HepG2 (cell line): Measurements from ENCODE around the gene TBATA. TPM values are rescaled to one million over a fixed set of nuclear protein-coding genes. Genes with fewer than 3 reads are reported as not detected.

Source experiments
- ATAC-seq: fragments of 200-7000 bp; cut with Tn5 transposase; 3 replicates; pipeline ENCODE4 v1.9.1; 2020; ENCODE audit warnings: mild to moderate bottlenecking, moderate library complexity
- BruUV-seq: library from RNA; stranded (reverse); fragments of 400-500 nt; replicated peaks from 2 replicates; lab custom pipeline; 2021; lab: Mats Ljungman, UMichigan
- CTCF ChIA-PET: fragments of 300-600 bp; formaldehyde crosslinking; extraction: SDS; loops from one replicate; lab custom pipeline; 2021; ENCODE audit warnings: low total read pairs, inconsistent platforms, low intra/inter-chr PET ratio; lab: Yijun Ruan, JAX
- POLR2A ChIA-PET: fragments of 350-600 bp; sonication (Branson Sonifier 250); formaldehyde crosslinking; loops from one replicate; lab custom pipeline; 2020; ENCODE audit warnings: antibody characterized with exemption, inconsistent platforms; lab: Yijun Ruan, JAX
- DNase-seq: peaks from one replicate; pipeline ENCODE4 v3.0.0-alpha.2; 2015; ENCODE audit warnings: low spot score
- FAIRE-seq: peaks from 3 replicates; lab custom pipeline; 2011; peaks lifted over from hg19 to GRCh38; lab: Jason Lieb, UNC
- H2AFZ ChIP-seq: one replicate; pipeline ENCODE4 v1.6.1; 2011; ENCODE audit warnings: low read length, inconsistent platforms
- H3K27ac ChIP-seq: fragments of 300-600 bp; 3 replicates; pipeline ENCODE4 v1.8.0; 2011; ENCODE audit warnings: mixed run types, mild to moderate bottlenecking, mixed read lengths, low read length, inconsistent platforms; ENCODE audit not compliant: insufficient read depth; ENCODE audit errors: extremely low read length
- H3K27me3 ChIP-seq, 2 experiments: fragments of 200-600 bp in 1 of 2; 2 replicates in 1 of 2; 3 replicates in 1 of 2; pipeline versions ENCODE4 v1.6.0 to v1.8.0; 2011; ENCODE audit warnings: low read length in 2 of 2, mild to moderate bottlenecking in 2 of 2, moderate library complexity in 2 of 2, inconsistent platforms in 1 of 2; ENCODE audit not compliant: insufficient read depth in 2 of 2, control insufficient read depth in 1 of 2
- H3K36me3 ChIP-seq, 2 experiments: fragments of 200-600 bp in 1 of 2; replicated peaks in 1 of 2; 2 replicates in 1 of 2; 3 replicates in 1 of 2; pipeline versions ENCODE4 v1.5.1 to v1.8.0; 2011; ENCODE audit warnings: low read length in 2 of 2, inconsistent platforms in 1 of 2; ENCODE audit not compliant: insufficient read depth in 2 of 2, control insufficient read depth in 1 of 2
- H3K4me1 ChIP-seq: 2 replicates; pipeline ENCODE4 v1.5.1; 2012; ENCODE audit warnings: low read length, inconsistent platforms; ENCODE audit not compliant: insufficient read depth
- H3K4me2 ChIP-seq: 2 replicates; pipeline ENCODE4 v1.6.0; 2011; ENCODE audit warnings: low read depth, low read length, inconsistent platforms
- H3K4me3 ChIP-seq, 3 experiments: fragments of 200-600 bp in 1 of 3; sonication (generic), shearing (Covaris generic) in 1 of 3; replicated peaks in 1 of 3; 2 replicates each; pipeline ENCODE4 v1.5.1; 2011 to 2016; ENCODE audit warnings: low read length in 3 of 3, inconsistent platforms in 2 of 3, low read depth in 2 of 3, mild to moderate bottlenecking in 2 of 3, control low read depth in 1 of 3, mixed read lengths in 1 of 3; ENCODE audit not compliant: insufficient read depth in 1 of 3
- H3K79me2 ChIP-seq: one replicate; pipeline ENCODE4 v1.6.1; 2011; ENCODE audit warnings: low read length, inconsistent platforms; ENCODE audit not compliant: insufficient read depth
- H3K9ac ChIP-seq: 2 replicates; pipeline ENCODE4 v1.6.0; 2011; ENCODE audit warnings: mild to moderate bottlenecking, low read depth, low read length, inconsistent platforms; ENCODE audit not compliant: insufficient read depth
- H3K9me3 ChIP-seq: 2 replicates; pipeline ENCODE4 v1.5.1; 2012; ENCODE audit warnings: mild to moderate bottlenecking, low read length
- H4K20me1 ChIP-seq: 2 replicates; pipeline ENCODE4 v1.6.0; 2011; ENCODE audit warnings: inconsistent platforms, mild to moderate bottlenecking, low read length, moderate library complexity; ENCODE audit not compliant: insufficient read depth
- AGO1 ChIP-seq: fragments of 200-400 bp; formaldehyde crosslinking; IDR thresholded peaks from 2 replicates; pipeline ENCODE4 v1.6.1; 2017; ENCODE audit warnings: mild to moderate bottlenecking, low read depth, low read length, moderate library complexity; ENCODE audit not compliant: poor library complexity, severe bottlenecking
- ARID2 ChIP-seq: sonication (generic); formaldehyde crosslinking; IDR thresholded peaks from 2 replicates; pipeline ENCODE4 v1.8.1; 2022; ENCODE audit warnings: mild to moderate bottlenecking, missing genetic modification reagents, borderline replicate concordance
- DR1 ChIP-seq: sonication (generic); formaldehyde crosslinking; IDR thresholded peaks from 2 replicates; pipeline ENCODE4 v1.8.0; 2021; ENCODE audit warnings: mild to moderate bottlenecking, missing genetic modification reagents, inconsistent platforms
- HNRNPK ChIP-seq: fragments of 200-400 bp; formaldehyde crosslinking; IDR thresholded peaks from 2 replicates; pipeline ENCODE4 v1.6.1; 2018; ENCODE audit warnings: low read length, low read depth, moderate library complexity, mild to moderate bottlenecking; ENCODE audit not compliant: poor library complexity, severe bottlenecking
- HOXA3 ChIP-seq: sonication (generic); formaldehyde crosslinking; IDR thresholded peaks from 2 replicates; pipeline ENCODE4 v1.5.0; 2020; ENCODE audit warnings: missing genetic modification reagents
- KMT2B ChIP-seq: IDR thresholded peaks from 2 replicates; pipeline ENCODE4 v1.6.1; 2016; ENCODE audit warnings: missing genetic modification reagents, missing compliant biosample characterization
- MBD4 ChIP-seq: IDR thresholded peaks from 2 replicates; pipeline ENCODE4 v1.6.1; 2012; ENCODE audit warnings: low read length, inconsistent platforms, borderline replicate concordance
- NFRKB ChIP-seq: fragments of 450-650 bp; IDR thresholded peaks from 2 replicates; pipeline ENCODE4 v1.6.1; 2017
- RBM22 ChIP-seq: fragments of 200-400 bp; formaldehyde crosslinking; optimal IDR thresholded peaks from 2 replicates; pipeline ENCODE3; 2017; ENCODE audit warnings: mild to moderate bottlenecking, low read length, moderate library complexity
- UBTF ChIP-seq: sonication (generic); formaldehyde crosslinking; IDR thresholded peaks from 2 replicates; pipeline ENCODE4 v1.4.0; 2020; ENCODE audit warnings: mild to moderate bottlenecking, missing genetic modification reagents
- ZNF18 ChIP-seq: sonication (generic); formaldehyde crosslinking; IDR thresholded peaks from 2 replicates; pipeline ENCODE4 v1.8.0; 2022; ENCODE audit warnings: mild to moderate bottlenecking, missing genetic modification reagents; ENCODE audit not compliant: insufficient replicate concordance
- ZNF180 ChIP-seq: sonication (generic); formaldehyde crosslinking; IDR thresholded peaks from 2 replicates; pipeline ENCODE4 v1.4.0; 2020; ENCODE audit warnings: low read depth, missing genetic modification reagents, borderline replicate concordance
- ZNF333 ChIP-seq: sonication (generic); formaldehyde crosslinking; IDR thresholded peaks from 2 replicates; pipeline ENCODE4 v1.4.0; 2020; ENCODE audit warnings: mild to moderate bottlenecking, missing genetic modification reagents, borderline replicate concordance
- ZNF574 ChIP-seq: sonication (generic); formaldehyde crosslinking; IDR thresholded peaks from 2 replicates; pipeline ENCODE4 v1.4.0; 2020; ENCODE audit warnings: missing genetic modification reagents
- ZNF83 ChIP-seq: sonication (generic); formaldehyde crosslinking; IDR thresholded peaks from 2 replicates; pipeline ENCODE4 v1.4.0; 2020; ENCODE audit warnings: missing genetic modification reagents, mild to moderate bottlenecking, borderline replicate concordance
- WGBS: methylation state at CpG from one replicate; pipeline ENCODE4 v1.1.6; 2017; ENCODE audit warnings: low lambda C conversion rate; 5-methylcytosine and 5-hydroxymethylcytosine counted together
- in situ Hi-C: cut with HindIII; loops from 2 replicates; pipeline ENCODE4 v1.10.0; 2017; ENCODE audit warnings: low pct_unique_long_range_greater_than_20kb; ENCODE audit not compliant: extremely low pct_ligation_motif_present
- intact Hi-C: fragments of 100-400 bp; cut with micrococcal nuclease; formaldehyde crosslinking; loops from one replicate; pipeline ENCODE4 v1.10.0; 2022; ENCODE audit not compliant: unreplicated experiment
- polyA plus RNA-seq, 8 experiments: library from polyadenylated mRNA; depleted of rRNA in 3 of 8; stranded (reverse) in 7 of 8; unstranded in 1 of 8; fragments of >200 nt; fragmentation: Illumina TruSeq in 4 of 8; extraction: Trizol in 4 of 8; gene quantifications; 2 replicates each; pipeline versions ENCODE4 v1.2.1 to v1.2.3, GENCODE V29; 2011 to 2016; ENCODE audit warnings: low read depth in 4 of 8, missing spikeins in 1 of 8, mixed read lengths in 1 of 8; ENCODE audit not compliant: insufficient read depth in 1 of 8
- total RNA-seq, 5 experiments: library from RNA; depleted of rRNA; stranded (reverse); fragments of >200 nt; fragmentation: Illumina TruSeq; extraction: Trizol; gene quantifications; 2 replicates each; pipeline ENCODE4 v1.2.3, GENCODE V29; 2016; ENCODE audit warnings: low read depth in 1 of 5

Gene TBATA
- total and polyA plus RNA-seq, 2 of the 13 experiments (the other 11 are each of a cell fraction or from before 2014, with no cell fraction given), result not detected

- no peak for DNase-seq
- H3K36me3 ChIP-seq, result no peaks in the 10 kb centered on the region
- no peak overlapping the region for H3K4me2 ChIP-seq
- no peak overlapping the region for H3K9ac ChIP-seq
- in situ Hi-C loops, result no loop called here
- H3K79me2 ChIP-seq, result no peaks in the 10 kb centered on the region
- no peak for FAIRE-seq
- intact Hi-C loops, result no loop called here
- ChIA-PET POLR2A (no interaction called here), CTCF (no interaction called here)
- no peak for ATAC-seq
- no peaks in the 10 kb centered on the region for H3K4me1 ChIP-seq
- H3K9me3 ChIP-seq, result no peaks in the 10 kb centered on the region
- WGBS, result 52% methylated on average over 6 of the region's 8 CpGs
- H2AFZ ChIP-seq, result no peak overlapping the region
- no TSS peak for BruUV-seq
- peaks cover 11 to 48% of the 10 kb centered on the region in 2 experiments; a peak in 3 of 5 replicates for H3K27me3 ChIP-seq
- no peak overlapping the region for H3K4me3 ChIP-seq
- no peak overlapping the region for H3K27ac ChIP-seq
- H4K20me1 ChIP-seq, result no peaks in the 10 kb centered on the region
- TF ChIP-seq NFRKB (no peak), UBTF (CRISPR knock-in tag) (no peak), MBD4 (no peak), ZNF180 (CRISPR knock-in tag) (no peak), HNRNPK (no peak), RBM22 (no peak), KMT2B (CRISPR knock-in tag) (no peak), AGO1 (no peak), ZNF83 (CRISPR knock-in tag) (no peak), ZNF574 (CRISPR knock-in tag) (no peak), ZNF18 (no peak), ZNF333 (CRISPR knock-in tag) (no peak), ARID2 (CRISPR knock-in tag) (no peak), DR1 (CRISPR knock-in tag) (no peak), HOXA3 (CRISPR knock-in tag) (no peak)
Measured at GRCh38 chr10:70781461-70782051, 3.6 kb downstream of the TBATA start.
